GM23338 (cell line): Measurements from ENCODE around the gene TULP3. TPM values are rescaled to one million over a fixed set of nuclear protein-coding genes. Genes with fewer than 3 reads are reported as not detected.

Experiments
- ATAC-seq: fragments of 200-7000 bp; cut with Tn5 transposase; 3 replicates; pipeline ENCODE4 v1.9.1; 2020
- DNase-seq: peaks from one replicate; pipeline ENCODE4 v3.0.0-alpha.2; 2015; ENCODE audit warnings: low spot score
- H2AFZ ChIP-seq: fragments of 200-600 bp; sonication (generic); 2 replicates; pipeline ENCODE4 v1.8.0; 2016; ENCODE audit warnings: antibody characterized with exemption, mild to moderate bottlenecking, moderate library complexity
- H3F3A ChIP-seq: fragments of 200-600 bp; sonication (generic); replicated peaks from 2 replicates; pipeline ENCODE4 v1.8.0; 2017; ENCODE audit warnings: antibody characterized with exemption, mixed run types, low read depth
- H3K27ac ChIP-seq: fragments of 200-600 bp; sonication (generic); 2 replicates; pipeline ENCODE4 v1.6.1; 2016; ENCODE audit warnings: low read depth
- H3K27me3 ChIP-seq: fragments of 200-600 bp; sonication (generic); 2 replicates; pipeline ENCODE4 v1.8.0; 2016; ENCODE audit warnings: mild to moderate bottlenecking, mixed run types, moderate library complexity; ENCODE audit not compliant: insufficient read depth
- H3K36me3 ChIP-seq: fragments of 200-600 bp; sonication (generic); 2 replicates; pipeline ENCODE4 v1.8.0; 2016; ENCODE audit warnings: mild to moderate bottlenecking; ENCODE audit not compliant: insufficient read depth
- H3K4me1 ChIP-seq: fragments of 200-600 bp; sonication (generic); 2 replicates; pipeline ENCODE4 v1.8.0; 2016; ENCODE audit warnings: mild to moderate bottlenecking, moderate library complexity; ENCODE audit not compliant: insufficient read depth
- H3K4me2 ChIP-seq: fragments of 200-600 bp; sonication (generic); 2 replicates; pipeline ENCODE4 v1.7.1; 2017; ENCODE audit warnings: mixed run types
- H3K4me3 ChIP-seq: fragments of 200-600 bp; sonication (generic); 2 replicates; pipeline ENCODE4 v1.6.1; 2016; ENCODE audit warnings: mixed run types
- H3K79me2 ChIP-seq: fragments of 200-600 bp; sonication (generic); replicated peaks from 2 replicates; pipeline ENCODE4 v1.8.0; 2017; ENCODE audit warnings: mild to moderate bottlenecking; ENCODE audit not compliant: insufficient read depth
- H3K9me2 ChIP-seq: fragments of 200-600 bp; sonication (generic); 2 replicates; pipeline ENCODE4 v1.8.0; 2017; ENCODE audit not compliant: insufficient read depth
- H4K20me1 ChIP-seq: fragments of 200-600 bp; sonication (generic); replicated peaks from 2 replicates; pipeline ENCODE4 v1.8.0; 2017; ENCODE audit warnings: mild to moderate bottlenecking; ENCODE audit not compliant: insufficient read depth
- H3K27ac Mint-ChIP-seq: 2 replicates; pipeline ENCODE4 v1.8.0; 2020; ENCODE audit warnings: inconsistent platforms, mild to moderate bottlenecking, moderate library complexity, mixed read lengths
- H3K27me3 Mint-ChIP-seq: 3 replicates; pipeline ENCODE4 v1.8.0; 2022; ENCODE audit warnings: low read depth, mild to moderate bottlenecking, moderate library complexity, mixed read lengths, inconsistent platforms; ENCODE audit not compliant: insufficient read depth, poor library complexity
- H3K36me3 Mint-ChIP-seq: 3 replicates; pipeline ENCODE4 v1.8.0; 2021; ENCODE audit warnings: low read depth, mild to moderate bottlenecking, inconsistent platforms, moderate library complexity, mixed read lengths
- H3K4me1 Mint-ChIP-seq: 3 replicates; pipeline ENCODE4 v1.8.0; 2020; ENCODE audit warnings: mild to moderate bottlenecking, inconsistent platforms, mixed read lengths
- H3K4me3 Mint-ChIP-seq: 3 replicates; pipeline ENCODE4 v1.8.0; 2021; ENCODE audit warnings: moderate library complexity, mild to moderate bottlenecking, inconsistent platforms, mixed read lengths
- H3K9me3 Mint-ChIP-seq: 3 replicates; pipeline ENCODE4 v1.8.0; 2020; ENCODE audit warnings: moderate library complexity, mild to moderate bottlenecking, inconsistent platforms, mixed read lengths
- CREB1 ChIP-seq: fragments of 250-450 bp; sonication (Bioruptor Pico); IDR thresholded peaks from 2 replicates; pipeline ENCODE4 v1.5.0; 2020; ENCODE audit warnings: low read depth, mild to moderate bottlenecking, moderate library complexity
- EZH2phosphoT487 ChIP-seq: fragments of 200-600 bp; sonication (generic); IDR thresholded peaks from one replicate; pipeline ENCODE4 v1.8.1; 2018; ENCODE audit warnings: antibody characterized with exemption; ENCODE audit not compliant: unreplicated experiment
- JUNB ChIP-seq: IDR thresholded peaks from one replicate; pipeline ENCODE4 v1.6.1; 2016; ENCODE audit warnings: antibody characterized with exemption; ENCODE audit not compliant: unreplicated experiment
- NANOG ChIP-seq: IDR thresholded peaks from 2 replicates; pipeline ENCODE4 v1.6.1; 2016; ENCODE audit warnings: antibody characterized with exemption, borderline replicate concordance
- STAT1 ChIP-seq: IDR thresholded peaks from one replicate; pipeline ENCODE4 v1.6.1; 2016; ENCODE audit warnings: antibody characterized with exemption; ENCODE audit not compliant: unreplicated experiment
- ZNF114 ChIP-seq: fragments of 250-450 bp; sonication (Bioruptor Pico); IDR thresholded peaks from 2 replicates; pipeline ENCODE4 v1.5.0; 2020; ENCODE audit warnings: mild to moderate bottlenecking, moderate library complexity
- polyA plus RNA-seq: library from polyadenylated mRNA; unstranded; fragments of >200 nt; fragmentation: Nextera tagmentation; extraction: Ambion mirVana; gene quantifications from 2 replicates; pipeline ENCODE4 v1.2.1, GENCODE V29; 2016
- total RNA-seq: library from RNA; depleted of rRNA; stranded (reverse); fragments of >200 nt; shearing (Covaris generic); gene quantifications from 2 replicates; pipeline ENCODE4 v1.2.3, GENCODE V29; 2014
- TF ChIP-seq, protein P1 (sequence below), 2 experiments: fragments of 200-600 bp in 1 of 2; sonication (generic) in 1 of 2; conservative IDR thresholded peaks; 2 replicates each; pipeline versions ENCODE4 v1.5.1 to v1.6.1; 2016 to 2017; ENCODE audit warnings: antibody characterized with exemption in 2 of 2, low read depth in 2 of 2, mild to moderate bottlenecking in 2 of 2, moderate library complexity in 1 of 2
- TF ChIP-seq, protein P2 (sequence below): IDR thresholded peaks from 2 replicates; pipeline ENCODE4 v1.6.1; 2016; ENCODE audit warnings: antibody characterized with exemption
- TF ChIP-seq, protein P3 (sequence below): IDR thresholded peaks from one replicate; pipeline ENCODE4 v1.6.1; 2018; ENCODE audit warnings: antibody characterized with exemption; ENCODE audit not compliant: unreplicated experiment
- TF ChIP-seq, protein P4 (sequence below): fragments of 250-450 bp; sonication (Bioruptor Pico); IDR thresholded peaks from 2 replicates; pipeline ENCODE4 v1.5.0; 2020; ENCODE audit warnings: mild to moderate bottlenecking, moderate library complexity

The TULP3 gene
- total and polyA plus RNA-seq, 2 experiments from 2014 or later: 15.1 to 18.8 TPM

DNA sequence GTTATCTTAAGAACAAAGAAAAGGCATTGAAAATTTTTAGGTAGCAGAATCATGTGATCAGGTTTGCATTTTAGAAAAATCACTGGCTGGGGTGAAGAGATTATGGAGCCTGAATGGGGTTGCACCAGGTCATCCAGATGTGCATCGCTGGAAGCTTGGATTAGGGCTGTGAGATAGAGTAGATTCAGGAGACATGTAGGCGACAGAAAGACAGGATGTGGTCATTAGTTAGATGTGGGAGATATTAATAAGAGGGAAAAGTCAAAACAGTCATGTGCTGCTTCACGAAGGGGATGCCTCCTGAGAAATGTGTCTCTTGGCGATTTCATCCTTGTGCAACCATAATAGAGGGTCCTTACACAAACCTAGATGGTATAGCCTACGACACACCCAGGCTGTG lies 93.6 kb downstream of the TULP3 start (continued):
- TF ChIP-seq, protein P1, sequence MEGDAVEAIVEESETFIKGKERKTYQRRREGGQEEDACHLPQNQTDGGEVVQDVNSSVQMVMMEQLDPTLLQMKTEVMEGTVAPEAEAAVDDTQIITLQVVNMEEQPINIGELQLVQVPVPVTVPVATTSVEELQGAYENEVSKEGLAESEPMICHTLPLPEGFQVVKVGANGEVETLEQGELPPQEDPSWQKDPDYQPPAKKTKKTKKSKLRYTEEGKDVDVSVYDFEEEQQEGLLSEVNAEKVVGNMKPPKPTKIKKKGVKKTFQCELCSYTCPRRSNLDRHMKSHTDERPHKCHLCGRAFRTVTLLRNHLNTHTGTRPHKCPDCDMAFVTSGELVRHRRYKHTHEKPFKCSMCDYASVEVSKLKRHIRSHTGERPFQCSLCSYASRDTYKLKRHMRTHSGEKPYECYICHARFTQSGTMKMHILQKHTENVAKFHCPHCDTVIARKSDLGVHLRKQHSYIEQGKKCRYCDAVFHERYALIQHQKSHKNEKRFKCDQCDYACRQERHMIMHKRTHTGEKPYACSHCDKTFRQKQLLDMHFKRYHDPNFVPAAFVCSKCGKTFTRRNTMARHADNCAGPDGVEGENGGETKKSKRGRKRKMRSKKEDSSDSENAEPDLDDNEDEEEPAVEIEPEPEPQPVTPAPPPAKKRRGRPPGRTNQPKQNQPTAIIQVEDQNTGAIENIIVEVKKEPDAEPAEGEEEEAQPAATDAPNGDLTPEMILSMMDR (conservative IDR thresholded peaks at IDR 0.05; ENCODE audit: low read depth in 2 of 2): no peak
- no peak for TF ChIP-seq STAT1

DNA sequence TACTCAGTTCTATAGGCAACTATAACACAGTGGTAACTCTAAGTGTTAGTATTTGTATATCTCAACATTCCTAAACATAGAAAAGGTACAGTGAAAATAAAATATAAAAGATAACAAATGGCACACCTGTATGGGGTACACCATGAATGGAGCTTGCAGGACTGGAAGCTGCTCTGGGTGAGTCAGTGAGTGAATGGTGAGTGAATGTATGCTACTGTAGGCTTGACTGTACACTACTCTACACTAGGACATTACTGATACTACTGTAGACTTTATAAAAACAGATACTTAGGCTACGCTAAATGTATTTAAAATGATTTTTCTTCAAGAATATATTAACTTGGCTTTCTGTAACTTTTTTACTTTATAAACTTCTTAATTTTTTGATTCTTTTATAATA lies 94.0 kb downstream of the TULP3 start:
- Histone ChIP-seq H3K27ac (0 out of 2 replicates have a peak overlapping the region, but pooled peaks have one; percentile 83), H3K4me2 (no peak overlapping the region), H3K36me3 (peaks cover 8% of the 10 kb centered on the region), H3K4me3 (no peak overlapping the region), H2AFZ (no peak overlapping the region), H3K27me3 (no peaks in the 10 kb centered on the region), H4K20me1 (peaks cover 61% of the 10 kb centered on the region), H3K79me2 (peaks cover 99% of the 10 kb centered on the region), H3K9me2 (0 out of 2 replicates have a peak, but pooled peaks cover 5% of the 10 kb centered on the region), H3K4me1 (no peaks in the 10 kb centered on the region; the same call in 1 of the 2 replicates), H3F3A (peaks cover 8% of the 10 kb centered on the region)
- peaks cover 40% of the 10 kb centered on the region for H3K36me3 Mint-ChIP-seq
- H3K27ac Mint-ChIP-seq: no peak overlapping the region
- peaks cover 7% of the 10 kb centered on the region for H3K27me3 Mint-ChIP-seq
- peaks cover 10% of the 10 kb centered on the region for H3K9me3 Mint-ChIP-seq
- DNase-seq: no peak
- ATAC-seq: no peak
- H3K4me1 Mint-ChIP-seq: peaks cover 15% of the 10 kb centered on the region
- no peak overlapping the region for H3K4me3 Mint-ChIP-seq
- no peak for TF ChIP-seq NANOG
- TF ChIP-seq, protein P2, sequence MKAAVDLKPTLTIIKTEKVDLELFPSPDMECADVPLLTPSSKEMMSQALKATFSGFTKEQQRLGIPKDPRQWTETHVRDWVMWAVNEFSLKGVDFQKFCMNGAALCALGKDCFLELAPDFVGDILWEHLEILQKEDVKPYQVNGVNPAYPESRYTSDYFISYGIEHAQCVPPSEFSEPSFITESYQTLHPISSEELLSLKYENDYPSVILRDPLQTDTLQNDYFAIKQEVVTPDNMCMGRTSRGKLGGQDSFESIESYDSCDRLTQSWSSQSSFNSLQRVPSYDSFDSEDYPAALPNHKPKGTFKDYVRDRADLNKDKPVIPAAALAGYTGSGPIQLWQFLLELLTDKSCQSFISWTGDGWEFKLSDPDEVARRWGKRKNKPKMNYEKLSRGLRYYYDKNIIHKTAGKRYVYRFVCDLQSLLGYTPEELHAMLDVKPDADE: no peak
- TF ChIP-seq, protein P1 (conservative IDR thresholded peaks at IDR 0.05; ENCODE audit: low read depth in 2 of 2): no peak
- TF ChIP-seq, protein P3, sequence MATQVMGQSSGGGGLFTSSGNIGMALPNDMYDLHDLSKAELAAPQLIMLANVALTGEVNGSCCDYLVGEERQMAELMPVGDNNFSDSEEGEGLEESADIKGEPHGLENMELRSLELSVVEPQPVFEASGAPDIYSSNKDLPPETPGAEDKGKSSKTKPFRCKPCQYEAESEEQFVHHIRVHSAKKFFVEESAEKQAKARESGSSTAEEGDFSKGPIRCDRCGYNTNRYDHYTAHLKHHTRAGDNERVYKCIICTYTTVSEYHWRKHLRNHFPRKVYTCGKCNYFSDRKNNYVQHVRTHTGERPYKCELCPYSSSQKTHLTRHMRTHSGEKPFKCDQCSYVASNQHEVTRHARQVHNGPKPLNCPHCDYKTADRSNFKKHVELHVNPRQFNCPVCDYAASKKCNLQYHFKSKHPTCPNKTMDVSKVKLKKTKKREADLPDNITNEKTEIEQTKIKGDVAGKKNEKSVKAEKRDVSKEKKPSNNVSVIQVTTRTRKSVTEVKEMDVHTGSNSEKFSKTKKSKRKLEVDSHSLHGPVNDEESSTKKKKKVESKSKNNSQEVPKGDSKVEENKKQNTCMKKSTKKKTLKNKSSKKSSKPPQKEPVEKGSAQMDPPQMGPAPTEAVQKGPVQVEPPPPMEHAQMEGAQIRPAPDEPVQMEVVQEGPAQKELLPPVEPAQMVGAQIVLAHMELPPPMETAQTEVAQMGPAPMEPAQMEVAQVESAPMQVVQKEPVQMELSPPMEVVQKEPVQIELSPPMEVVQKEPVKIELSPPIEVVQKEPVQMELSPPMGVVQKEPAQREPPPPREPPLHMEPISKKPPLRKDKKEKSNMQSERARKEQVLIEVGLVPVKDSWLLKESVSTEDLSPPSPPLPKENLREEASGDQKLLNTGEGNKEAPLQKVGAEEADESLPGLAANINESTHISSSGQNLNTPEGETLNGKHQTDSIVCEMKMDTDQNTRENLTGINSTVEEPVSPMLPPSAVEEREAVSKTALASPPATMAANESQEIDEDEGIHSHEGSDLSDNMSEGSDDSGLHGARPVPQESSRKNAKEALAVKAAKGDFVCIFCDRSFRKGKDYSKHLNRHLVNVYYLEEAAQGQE: no peak
- TF ChIP-seq CREB1: no peak
- TF ChIP-seq, protein P4, sequence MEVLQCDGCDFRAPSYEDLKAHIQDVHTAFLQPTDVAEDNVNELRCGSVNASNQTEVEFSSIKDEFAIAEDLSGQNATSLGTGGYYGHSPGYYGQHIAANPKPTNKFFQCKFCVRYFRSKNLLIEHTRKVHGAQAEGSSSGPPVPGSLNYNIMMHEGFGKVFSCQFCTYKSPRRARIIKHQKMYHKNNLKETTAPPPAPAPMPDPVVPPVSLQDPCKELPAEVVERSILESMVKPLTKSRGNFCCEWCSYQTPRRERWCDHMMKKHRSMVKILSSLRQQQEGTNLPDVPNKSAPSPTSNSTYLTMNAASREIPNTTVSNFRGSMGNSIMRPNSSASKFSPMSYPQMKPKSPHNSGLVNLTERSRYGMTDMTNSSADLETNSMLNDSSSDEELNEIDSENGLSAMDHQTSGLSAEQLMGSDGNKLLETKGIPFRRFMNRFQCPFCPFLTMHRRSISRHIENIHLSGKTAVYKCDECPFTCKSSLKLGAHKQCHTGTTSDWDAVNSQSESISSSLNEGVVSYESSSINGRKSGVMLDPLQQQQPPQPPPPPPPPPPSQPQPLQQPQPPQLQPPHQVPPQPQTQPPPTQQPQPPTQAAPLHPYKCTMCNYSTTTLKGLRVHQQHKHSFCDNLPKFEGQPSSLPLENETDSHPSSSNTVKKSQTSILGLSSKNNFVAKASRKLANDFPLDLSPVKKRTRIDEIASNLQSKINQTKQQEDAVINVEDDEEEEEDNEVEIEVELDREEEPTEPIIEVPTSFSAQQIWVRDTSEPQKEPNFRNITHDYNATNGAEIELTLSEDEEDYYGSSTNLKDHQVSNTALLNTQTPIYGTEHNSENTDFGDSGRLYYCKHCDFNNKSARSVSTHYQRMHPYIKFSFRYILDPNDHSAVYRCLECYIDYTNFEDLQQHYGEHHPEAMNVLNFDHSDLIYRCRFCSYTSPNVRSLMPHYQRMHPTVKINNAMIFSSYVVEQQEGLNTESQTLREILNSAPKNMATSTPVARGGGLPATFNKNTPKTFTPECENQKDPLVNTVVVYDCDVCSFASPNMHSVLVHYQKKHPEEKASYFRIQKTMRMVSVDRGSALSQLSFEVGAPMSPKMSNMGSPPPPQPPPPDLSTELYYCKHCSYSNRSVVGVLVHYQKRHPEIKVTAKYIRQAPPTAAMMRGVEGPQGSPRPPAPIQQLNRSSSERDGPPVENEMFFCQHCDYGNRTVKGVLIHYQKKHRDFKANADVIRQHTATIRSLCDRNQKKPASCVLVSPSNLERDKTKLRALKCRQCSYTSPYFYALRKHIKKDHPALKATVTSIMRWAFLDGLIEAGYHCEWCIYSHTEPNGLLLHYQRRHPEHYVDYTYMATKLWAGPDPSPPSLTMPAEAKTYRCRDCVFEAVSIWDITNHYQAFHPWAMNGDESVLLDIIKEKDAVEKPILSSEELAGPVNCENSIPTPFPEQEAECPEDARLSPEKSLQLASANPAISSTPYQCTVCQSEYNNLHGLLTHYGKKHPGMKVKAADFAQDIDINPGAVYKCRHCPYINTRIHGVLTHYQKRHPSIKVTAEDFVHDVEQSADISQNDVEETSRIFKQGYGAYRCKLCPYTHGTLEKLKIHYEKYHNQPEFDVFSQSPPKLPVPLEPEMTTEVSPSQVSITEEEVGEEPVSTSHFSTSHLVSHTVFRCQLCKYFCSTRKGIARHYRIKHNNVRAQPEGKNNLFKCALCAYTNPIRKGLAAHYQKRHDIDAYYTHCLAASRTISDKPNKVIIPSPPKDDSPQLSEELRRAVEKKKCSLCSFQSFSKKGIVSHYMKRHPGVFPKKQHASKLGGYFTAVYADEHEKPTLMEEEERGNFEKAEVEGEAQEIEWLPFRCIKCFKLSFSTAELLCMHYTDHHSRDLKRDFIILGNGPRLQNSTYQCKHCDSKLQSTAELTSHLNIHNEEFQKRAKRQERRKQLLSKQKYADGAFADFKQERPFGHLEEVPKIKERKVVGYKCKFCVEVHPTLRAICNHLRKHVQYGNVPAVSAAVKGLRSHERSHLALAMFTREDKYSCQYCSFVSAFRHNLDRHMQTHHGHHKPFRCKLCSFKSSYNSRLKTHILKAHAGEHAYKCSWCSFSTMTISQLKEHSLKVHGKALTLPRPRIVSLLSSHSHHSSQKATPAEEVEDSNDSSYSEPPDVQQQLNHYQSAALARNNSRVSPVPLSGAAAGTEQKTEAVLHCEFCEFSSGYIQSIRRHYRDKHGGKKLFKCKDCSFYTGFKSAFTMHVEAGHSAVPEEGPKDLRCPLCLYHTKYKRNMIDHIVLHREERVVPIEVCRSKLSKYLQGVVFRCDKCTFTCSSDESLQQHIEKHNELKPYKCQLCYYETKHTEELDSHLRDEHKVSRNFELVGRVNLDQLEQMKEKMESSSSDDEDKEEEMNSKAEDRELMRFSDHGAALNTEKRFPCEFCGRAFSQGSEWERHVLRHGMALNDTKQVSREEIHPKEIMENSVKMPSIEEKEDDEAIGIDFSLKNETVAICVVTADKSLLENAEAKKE (CRISPR knock-in tag): no peak
- TF ChIP-seq STAT1: no peak
- no peak for TF ChIP-seq EZH2phosphoT487
- TF ChIP-seq ZNF114 (CRISPR knock-in tag): no peak
- TF ChIP-seq JUNB: no peak
